Kidney tubule cell (primary cell): Measurements from ENCODE around the gene SMOC2.
"Not testable (repeated sequence)": the region's sequence is repeated elsewhere in the genome, so short reads cannot be mapped to it uniquely, and the experiment has no call there.

Experiments
- DNase-seq: peaks from one replicate; pipeline ENCODE4 v3.0.0-alpha.2; 2018; ENCODE audit warnings: low spot score

The SMOC2 gene

DNA sequence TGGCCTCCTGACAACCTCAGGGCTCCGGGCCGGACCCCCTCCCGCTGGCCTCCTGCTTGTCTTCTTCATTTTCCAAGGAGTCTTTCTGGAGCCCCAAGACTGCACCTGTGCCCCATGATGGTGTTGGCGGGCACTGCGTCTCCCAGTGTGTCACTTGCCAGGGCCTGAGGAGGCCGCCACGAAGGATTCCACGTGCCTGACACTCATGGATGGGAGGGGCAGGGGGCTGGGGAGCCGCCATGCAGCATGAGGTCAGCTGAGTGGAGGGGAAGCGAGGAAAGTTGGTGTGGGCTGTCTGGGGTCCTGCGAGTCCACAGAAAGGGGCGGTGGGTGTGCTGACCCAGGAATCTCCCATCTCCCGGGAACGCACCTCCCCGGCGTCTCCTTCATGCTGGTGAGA is 165.7 kb downstream of the SMOC2 start:
- no peak for DNase-seq

DNA sequence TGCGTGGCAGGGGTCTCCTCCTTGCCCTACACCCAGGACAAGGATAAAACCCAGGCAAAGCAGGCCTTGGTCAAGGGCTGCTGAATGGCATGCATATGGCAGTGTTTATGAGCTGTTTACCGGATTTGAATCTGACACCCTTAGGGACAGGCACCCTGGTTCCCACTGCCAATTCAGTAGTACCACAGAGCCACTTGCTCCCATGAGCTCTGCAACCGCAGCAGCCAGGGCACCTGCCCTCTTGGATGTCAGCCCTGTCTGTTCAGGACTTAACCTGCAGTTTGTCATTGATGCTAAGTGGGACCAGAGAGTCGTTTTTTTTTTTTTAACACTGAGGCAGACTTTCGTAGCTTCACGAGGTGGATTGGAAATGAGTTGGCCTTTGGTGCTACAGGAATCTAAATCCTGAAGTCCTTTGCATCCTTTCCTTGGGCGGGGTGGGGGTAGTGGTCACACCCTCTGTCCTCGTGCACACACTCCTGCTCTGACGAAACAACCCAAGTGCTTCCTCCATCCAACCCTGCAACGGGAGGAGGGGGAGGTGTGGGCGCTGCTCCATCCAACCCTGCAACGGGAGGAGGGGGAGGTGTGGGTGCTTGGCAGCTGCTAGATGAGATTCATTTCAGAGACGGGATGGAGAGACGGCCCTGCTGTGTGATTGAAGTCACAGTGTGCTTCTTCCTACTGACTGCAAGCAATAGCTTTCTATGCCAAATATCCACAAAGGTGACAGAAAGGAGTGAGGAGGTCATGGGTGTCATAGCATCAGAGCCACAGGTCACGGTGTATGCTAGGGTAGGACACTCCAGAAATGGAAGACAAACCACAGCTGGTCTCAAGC is 166.5 kb downstream of the SMOC2 start:
- no peak for DNase-seq

GRCh38 chr6:168608113-168608400 is 167.1 kb downstream of the SMOC2 start:
- DNase-seq: no peak

DNA sequence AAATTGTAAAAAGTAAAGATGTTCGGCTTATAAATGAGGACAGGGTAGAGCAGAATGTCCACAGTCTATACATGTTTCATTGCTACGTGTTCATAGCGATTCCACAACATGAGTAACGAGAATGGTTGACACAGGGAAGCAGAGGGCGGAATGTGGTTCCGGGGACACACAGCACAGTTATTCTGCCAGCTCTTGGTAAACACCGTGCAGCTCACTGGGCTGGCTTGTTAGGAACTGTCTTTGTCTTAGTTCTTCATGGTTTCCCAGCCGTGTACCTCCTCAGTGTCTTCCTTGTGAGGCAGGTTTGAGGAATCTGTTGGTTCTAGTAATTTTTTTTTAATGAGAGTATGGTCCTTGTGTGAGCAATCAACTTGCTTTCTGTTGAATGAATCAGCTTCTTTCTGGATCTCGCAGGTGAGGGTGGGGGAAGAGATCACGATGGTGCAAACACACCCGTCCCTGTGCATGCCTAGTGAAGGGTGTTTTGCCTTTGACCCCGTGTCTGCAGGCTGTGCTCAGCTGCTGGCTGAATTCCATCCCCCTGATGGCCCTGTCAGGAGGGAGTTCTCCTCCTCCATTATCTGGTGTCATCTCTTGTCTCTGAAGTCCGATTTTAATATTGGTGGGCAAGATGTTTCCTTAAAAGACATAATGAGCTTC is 168.2 kb downstream of the SMOC2 start:
- DNase-seq: peak; percentile 41

DNA sequence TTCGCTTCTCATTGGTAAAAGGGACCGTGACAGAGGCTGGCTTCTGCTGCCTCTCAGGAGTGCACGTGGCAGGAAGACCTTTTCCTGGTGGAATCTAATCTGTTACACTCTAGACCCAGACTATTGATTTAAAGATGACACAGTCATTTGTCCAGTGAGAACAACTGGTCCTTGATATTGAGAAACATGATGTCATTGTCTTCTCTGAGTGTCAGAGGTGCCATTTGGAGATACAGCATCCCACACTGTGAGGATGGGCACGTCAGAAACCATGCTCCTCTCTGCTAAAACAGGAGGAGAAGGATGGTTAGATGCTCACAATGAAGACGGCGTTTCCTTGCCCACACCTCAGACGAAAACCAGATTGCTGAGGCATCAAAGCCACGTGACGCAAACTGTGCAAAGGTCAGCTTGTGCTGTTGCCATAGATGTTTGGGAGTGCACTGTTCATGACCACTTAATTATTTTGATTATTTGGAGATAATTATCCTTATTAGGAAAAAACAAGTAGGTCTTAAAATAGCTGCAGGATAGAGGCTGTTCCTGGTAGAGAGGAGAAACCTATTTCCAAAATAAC is 169.0 kb downstream of the SMOC2 start:
- no peak for DNase-seq

DNA sequence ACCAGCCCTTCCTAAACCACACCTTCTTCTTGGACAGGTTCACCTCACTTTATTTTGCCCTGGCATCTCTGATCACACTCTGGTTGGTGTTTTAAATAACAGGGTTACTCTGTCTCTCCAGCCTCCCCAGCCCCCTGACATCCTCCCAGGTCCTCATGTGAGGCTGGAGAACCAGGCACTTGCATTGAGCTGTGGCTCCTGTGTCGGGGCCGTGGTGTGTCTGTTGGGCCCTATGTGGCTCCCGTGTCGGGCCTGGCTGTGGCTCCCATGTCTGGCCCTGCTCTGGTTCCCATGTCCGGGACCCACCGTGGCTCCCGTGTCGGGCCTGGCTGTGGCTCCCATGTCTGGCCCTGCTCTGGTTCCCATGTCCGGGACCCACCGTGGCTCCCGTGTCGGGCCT is 170.0 kb downstream of the SMOC2 start:
- DNase-seq: not testable (repeated sequence)

- DNase-seq: no peak
Measured at GRCh38 chr6:168611691-168612090, 170.7 kb downstream of the SMOC2 start.

DNA sequence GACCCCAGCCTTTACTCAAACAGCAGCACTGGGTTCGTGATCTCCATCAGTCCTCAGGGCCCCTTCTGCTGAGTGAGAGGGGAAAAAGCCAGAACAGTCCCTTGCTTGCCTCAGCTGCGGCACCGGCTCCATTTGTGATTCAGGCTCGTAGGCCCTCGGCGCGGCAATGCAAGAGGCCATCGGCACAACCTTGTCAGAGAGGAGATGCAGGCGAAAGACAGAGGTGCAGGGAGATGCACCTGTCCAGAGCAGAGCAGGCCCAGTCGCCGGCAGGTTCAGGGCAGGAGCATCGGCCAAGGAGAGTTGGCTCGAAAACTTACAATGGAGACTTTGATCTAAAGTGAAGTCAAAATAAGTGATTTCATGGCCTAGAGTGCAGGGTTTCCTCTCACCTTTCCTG is 171.6 kb downstream of the SMOC2 start:
- no peak for DNase-seq

GRCh38 chr6:168615837-168616236 is 174.9 kb downstream of the SMOC2 start:
- no peak for DNase-seq

DNA sequence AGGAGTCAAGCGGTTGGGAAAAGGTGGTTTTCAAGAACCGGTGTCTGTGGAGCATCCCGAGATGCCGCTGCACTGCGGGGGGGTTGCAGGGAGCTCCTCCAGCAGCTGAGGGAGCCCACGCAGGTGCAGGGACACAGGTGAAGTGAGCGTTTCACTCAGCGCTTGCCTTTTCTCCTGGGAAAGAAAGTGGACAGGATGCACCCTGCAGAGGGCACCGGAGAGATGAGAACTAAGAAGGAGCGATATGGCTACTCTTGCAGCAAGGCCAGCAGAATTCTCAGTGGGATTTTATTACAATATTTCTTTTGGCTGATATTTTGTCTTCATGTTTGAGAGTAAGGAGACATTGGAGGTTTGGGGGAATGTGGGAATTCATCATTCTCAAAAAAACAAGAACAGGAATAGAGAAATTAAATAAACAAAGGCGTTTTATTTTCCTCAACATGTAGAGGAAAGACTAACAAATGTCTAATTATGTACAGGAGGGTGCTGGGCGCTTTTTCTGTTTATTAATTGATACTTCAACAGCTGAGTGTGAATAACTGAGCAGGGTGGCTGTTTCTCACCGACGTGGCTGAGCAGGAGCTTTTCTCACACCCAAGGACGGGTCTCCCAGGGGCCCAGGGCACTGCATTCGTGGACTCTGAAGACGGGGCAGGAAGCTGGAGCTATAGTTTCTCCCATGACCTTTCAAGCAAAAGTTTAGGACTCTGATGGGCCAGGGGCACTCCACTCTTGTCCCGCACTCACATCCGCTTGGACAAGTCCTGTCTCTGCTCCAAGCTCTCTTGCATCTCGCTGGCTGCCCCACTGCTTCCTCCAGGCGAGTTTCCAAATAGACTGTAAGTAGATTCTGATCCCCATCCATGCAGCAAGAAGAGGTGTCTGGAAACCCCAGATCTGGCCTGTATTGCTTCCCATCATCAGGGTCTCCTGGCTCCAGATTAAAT is 176.1 kb downstream of the SMOC2 start:
- DNase-seq: peak; percentile 44

GRCh38 chr6:168618546-168619315 is 177.7 kb downstream of the SMOC2 start:
- DNase-seq: no peak

GRCh38 chr6:168619560-168620314 is 178.8 kb downstream of the SMOC2 start:
- peak; percentile 59 for DNase-seq

- DNase-seq: no peak
Measured at GRCh38 chr6:168620578-168620977, 179.6 kb downstream of the SMOC2 start.

- no peak for DNase-seq
Measured at GRCh38 chr6:168623736-168624135, 182.8 kb downstream of the SMOC2 start.

GRCh38 chr6:168624540-168624939 is 183.6 kb downstream of the SMOC2 start:
- no peak for DNase-seq

GRCh38 chr6:168624948-168625347 is 184.0 kb downstream of the SMOC2 start:
- no peak for DNase-seq

GRCh38 chr6:168625602-168626001 is 184.6 kb downstream of the SMOC2 start:
- DNase-seq: no peak

DNA sequence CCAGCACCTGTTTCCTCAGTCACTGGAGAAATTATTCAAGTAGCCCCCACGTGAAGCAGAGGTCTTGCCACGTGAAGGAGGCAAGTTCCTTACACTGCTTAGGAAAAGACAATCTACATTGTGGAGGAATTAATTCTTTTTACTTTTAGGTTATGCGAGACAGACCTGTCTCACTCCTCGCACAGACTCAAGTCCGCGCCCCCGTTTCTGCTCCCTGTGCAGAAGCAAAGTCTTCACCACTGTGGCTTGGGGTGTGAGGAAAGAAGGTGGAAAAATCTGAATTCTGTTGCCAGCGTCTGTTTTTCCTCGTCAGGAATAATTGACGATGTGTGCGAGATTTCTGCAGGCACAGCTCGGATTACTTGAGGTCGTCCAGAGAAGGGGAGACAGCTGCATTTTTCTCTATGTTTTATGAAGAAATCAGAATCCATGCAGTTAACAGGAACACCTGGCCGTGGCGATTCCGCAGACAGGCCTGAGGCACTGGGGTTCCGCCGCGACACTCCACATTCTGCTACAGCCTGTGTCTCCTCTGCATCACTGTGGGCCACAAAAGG is 185.1 kb downstream of the SMOC2 start:
- no peak for DNase-seq

- DNase-seq: no peak
Measured at GRCh38 chr6:168627506-168628175, 186.7 kb downstream of the SMOC2 start.

GRCh38 chr6:168628176-168628553 is 187.2 kb downstream of the SMOC2 start:
- no peak for DNase-seq
